Left ventricle myocardium superior (tissue), 1 donor: ENCODE data around the gene CACNA1I. TPM values are rescaled to one million over a fixed set of nuclear protein-coding genes. Genes with fewer than 3 reads are reported as not detected.

ENCODE experiments used
- ATAC-seq: fragments of 200-7000 bp; cut with Tn5 transposase; one replicate; pipeline ENCODE4 v1.9.1; 2020; ENCODE audit warnings: mild to moderate bottlenecking, moderate library complexity
- DNase-seq: peaks from one replicate; pipeline ENCODE4 v3.0.0-alpha.2; 2020
- intact Hi-C: fragments of 100-400 bp; cut with micrococcal nuclease; formaldehyde crosslinking; loops from one replicate; pipeline ENCODE4 v1.11.0; 2022
- total RNA-seq: library from RNA; stranded (reverse); fragmentation: NEBNext Ultra II Directional; extraction: Animal tissue kit (Norgen Biotek cat#: 25700); gene quantifications from one replicate; pipeline ENCODE4 v1.2.1, GENCODE V29; 2021
- donor health status: DM: no; HTN: yes; CAD: no; lungs with severe emphysema.

CACNA1I gene
- total RNA-seq, 1 donor from 2014 or later = not detected

- DNase-seq (peak; percentile 67), ATAC-seq (peak; percentile 90)
- intact Hi-C loops = no loop called here
Observed at GRCh38 chr22:39703928-39704639, 133.5 kb downstream of the CACNA1I start.

- ATAC-seq (no peak), DNase-seq (no peak)
- intact Hi-C loops = no loop called here
Observed at GRCh38 chr22:39705386-39705785, 134.8 kb downstream of the CACNA1I start.

GRCh38 chr22:39706376-39707140 is 136.0 kb downstream of the CACNA1I start:
- intact Hi-C loops = no loop called here
- ATAC-seq (no peak), DNase-seq (no peak)

GRCh38 chr22:39707351-39707750 is 136.8 kb downstream of the CACNA1I start:
- intact Hi-C loops = no loop called here
- no peak for DNase-seq
- no peak for ATAC-seq

DNA sequence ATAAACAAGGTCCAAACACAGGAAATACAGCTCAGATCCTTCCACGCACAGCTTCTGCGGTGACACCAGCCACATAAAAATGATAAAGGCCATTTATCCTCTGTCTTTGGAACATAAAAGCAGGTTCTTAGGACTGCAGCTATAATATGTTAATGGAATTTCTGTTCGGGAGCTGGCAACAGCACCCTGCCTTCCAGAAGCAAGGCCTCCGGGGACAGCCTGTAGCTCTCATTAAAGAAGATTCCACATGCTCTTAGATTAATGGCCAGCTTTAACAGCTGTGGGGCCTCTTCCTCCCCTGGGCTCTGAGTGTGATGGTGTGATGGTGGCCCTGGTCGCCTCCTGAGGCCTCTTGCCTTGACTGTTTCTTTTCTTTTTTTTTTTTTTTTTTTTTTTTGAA is 137.3 kb downstream of the CACNA1I start:
- intact Hi-C loops = no loop called here
- no peak for DNase-seq
- ATAC-seq = no peak

- DNase-seq (peak; percentile 54), ATAC-seq (peak; percentile 59)
- intact Hi-C loops = no loop called here
Observed at GRCh38 chr22:39710380-39711150, 140.0 kb downstream of the CACNA1I start.

GRCh38 chr22:39712081-39712480 is 141.5 kb downstream of the CACNA1I start:
- ATAC-seq = no peak
- no peak for DNase-seq
- intact Hi-C loops = no loop called here

- DNase-seq = no peak
- no peak for ATAC-seq
- intact Hi-C loops = no loop called here
Observed at GRCh38 chr22:39712751-39713525, 142.4 kb downstream of the CACNA1I start.

- ATAC-seq (no peak), DNase-seq (no peak)
- intact Hi-C loops = no loop called here
Observed at GRCh38 chr22:39713799-39714290, 143.3 kb downstream of the CACNA1I start.

GRCh38 chr22:39714321-39714720 is 143.8 kb downstream of the CACNA1I start:
- no peak for ATAC-seq
- DNase-seq = no peak
- intact Hi-C loops = no loop called here

DNA sequence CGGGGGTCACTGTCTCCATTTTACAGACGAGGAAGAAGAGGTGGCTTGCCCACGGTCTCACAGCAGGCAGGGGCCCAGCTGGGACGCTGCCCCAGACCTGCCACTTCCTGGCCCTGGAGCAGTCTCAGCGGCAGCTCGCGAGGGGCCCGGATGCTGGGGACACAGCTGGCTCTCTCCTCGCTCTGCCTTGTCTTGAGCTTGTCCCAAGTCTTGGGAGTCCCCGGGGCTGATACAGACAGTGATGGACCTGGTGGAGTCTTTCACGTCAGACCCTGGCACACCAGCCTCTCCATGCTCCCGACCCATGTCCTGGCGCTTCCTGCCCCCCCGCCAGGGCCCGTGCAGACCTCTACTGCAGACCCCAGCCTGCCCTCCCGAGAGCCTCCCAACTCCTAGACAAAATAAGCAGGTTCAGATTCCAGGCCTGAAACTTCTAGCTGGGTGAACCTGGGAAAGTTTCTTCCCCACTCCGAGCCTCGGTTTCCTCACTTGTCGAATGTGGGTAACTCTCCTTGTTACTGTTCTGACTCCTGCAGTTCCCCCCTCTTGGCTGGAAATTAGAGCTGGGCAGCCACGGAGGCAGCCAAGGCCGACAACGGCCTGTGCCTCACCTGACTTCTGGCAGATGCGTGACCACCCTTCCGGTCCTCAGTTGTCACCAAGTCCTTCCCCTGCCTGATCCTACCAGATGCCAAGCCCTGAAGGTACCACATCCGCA is 145.4 kb downstream of the CACNA1I start:
- DNase-seq = no peak

GRCh38 chr22:39716534-39716933 is 146.0 kb downstream of the CACNA1I start:
- intact Hi-C loops = no loop called here
- ATAC-seq (no peak), DNase-seq (no peak)

More for the DNA sequence above, 145.4 kb downstream of the CACNA1I start:
- intact Hi-C loops = no loop called here
- ATAC-seq = no peak

DNA sequence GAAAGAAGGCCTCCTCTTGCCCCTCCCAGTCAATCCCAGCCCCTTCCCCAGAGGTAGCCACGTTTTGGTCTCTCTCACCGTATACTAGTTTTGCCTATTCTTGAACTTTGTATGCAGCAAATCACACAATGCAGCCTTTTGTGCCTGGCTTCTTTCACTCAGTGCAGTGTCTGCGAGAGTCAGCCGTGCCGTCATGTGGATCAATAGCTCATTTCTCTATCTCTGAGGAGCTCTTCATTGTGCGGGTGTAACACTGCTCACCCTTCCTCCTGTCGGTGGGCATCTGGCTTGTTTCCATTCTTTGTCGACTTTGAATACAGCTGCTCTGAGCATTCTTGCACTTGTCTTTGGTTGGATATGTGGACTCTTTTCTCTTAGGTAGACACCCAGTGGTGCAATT is 146.5 kb downstream of the CACNA1I start:
- DNase-seq (no peak), ATAC-seq (no peak)

DNA sequence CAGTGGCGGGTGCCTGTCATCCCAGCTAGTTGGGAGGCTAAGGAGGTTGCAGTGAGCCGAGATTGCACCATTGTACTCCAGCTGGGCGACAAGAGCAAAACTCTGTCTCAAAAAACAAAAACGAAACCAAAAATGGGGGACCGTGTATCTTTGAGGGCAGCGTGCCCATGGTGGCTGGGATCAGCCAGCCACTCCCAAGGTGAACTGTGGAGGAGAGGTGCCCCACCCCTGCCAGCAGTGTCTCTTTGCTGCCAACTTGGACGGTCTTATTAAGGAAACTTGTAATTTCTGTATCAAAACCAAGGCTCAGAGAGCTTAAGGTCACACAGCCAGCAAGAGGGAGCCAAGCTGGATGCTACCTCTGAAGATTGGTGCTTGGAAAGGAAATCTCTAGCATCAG is 147.7 kb downstream of the CACNA1I start:
- DNase-seq = no peak
- ATAC-seq = no peak
- intact Hi-C loops = no loop called here

More for the DNA sequence above, 146.5 kb downstream of the CACNA1I start:
- intact Hi-C loops = no loop called here

DNA sequence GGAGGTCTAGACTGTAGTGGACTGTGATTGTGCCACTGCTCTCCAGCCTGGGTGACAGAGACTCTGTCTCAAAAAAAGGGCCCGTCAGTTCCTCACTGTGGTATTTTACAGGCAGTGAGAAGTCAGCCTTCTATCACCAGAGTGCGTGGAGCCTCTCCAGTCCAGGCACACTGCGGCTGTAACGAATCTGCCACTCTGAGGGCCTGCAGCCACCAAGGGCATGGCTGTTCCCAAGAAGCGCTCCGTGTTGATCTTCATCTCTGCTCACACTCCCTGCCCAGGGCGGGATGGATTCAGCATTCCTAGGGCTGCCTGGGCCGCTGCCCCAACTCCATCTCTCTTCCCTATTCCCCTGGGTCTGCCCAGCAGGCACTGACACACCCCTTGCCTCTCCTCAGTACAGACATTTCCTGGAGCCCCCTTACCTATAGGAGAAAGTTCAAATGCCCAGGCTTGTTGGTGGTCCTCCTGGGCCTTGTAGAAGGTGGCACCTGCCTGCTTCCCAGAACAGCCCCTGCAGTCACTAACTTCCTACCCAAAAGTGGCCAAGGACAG is 148.4 kb downstream of the CACNA1I start:
- no peak for ATAC-seq
- DNase-seq = no peak
- intact Hi-C loops = no loop called here

- DNase-seq (no peak), ATAC-seq (no peak)
- intact Hi-C loops = no loop called here
Observed at GRCh38 chr22:39719559-39720450, 149.3 kb downstream of the CACNA1I start.
